Psoas muscle (tissue), 8 donors: ENCODE data around the gene GLB1L2. TPM values are rescaled to one million over a fixed set of nuclear protein-coding genes. Genes with fewer than 3 reads are reported as not detected.

ENCODE experiments used
- ATAC-seq, 4 donors: fragments of 200-7000 bp; cut with Tn5 transposase; one replicate each; pipeline ENCODE4 v1.9.1; 2020; ENCODE audit warnings: moderate library complexity in 3 of 4, mild to moderate bottlenecking in 2 of 4
- DNase-seq, 2 donors: peaks; one replicate each; pipeline ENCODE4 v3.0.0-alpha.2; 2020
- H3K27ac ChIP-seq: fragments of 200-600 bp; one replicate; pipeline ENCODE4 v1.8.0; 2022
- H3K27me3 ChIP-seq, 3 donors: fragments of 200-600 bp in 1 of 3; one replicate each; pipeline versions ENCODE4 v1.6.1 to v1.8.0; 2013 to 2022; ENCODE audit warnings: low read length in 2 of 3, mild to moderate bottlenecking in 2 of 3, moderate library complexity in 1 of 3; ENCODE audit not compliant: insufficient read depth in 3 of 3
- H3K36me3 ChIP-seq, 2 donors: fragments of 200-600 bp in 1 of 2; one replicate each; pipeline versions ENCODE4 v1.6.1 to v1.8.0; 2013 to 2022; ENCODE audit warnings: low read depth in 1 of 2, mild to moderate bottlenecking in 1 of 2, moderate library complexity in 1 of 2; ENCODE audit not compliant: insufficient read depth in 1 of 2
- H3K4me1 ChIP-seq: fragments of 200-600 bp; one replicate; pipeline ENCODE4 v1.8.0; 2022
- H3K4me3 ChIP-seq: fragments of 200-600 bp; one replicate; pipeline ENCODE4 v1.8.0; 2022; ENCODE audit warnings: mild to moderate bottlenecking
- H3K9me3 ChIP-seq: fragments of 200-600 bp; one replicate; pipeline ENCODE4 v1.8.0; 2022
- WGBS, 3 donors: extraction: QIAGEN DNeasy Blood & Tissue Kit; methylation state at CpG; one replicate each; pipeline versions ENCODE4 v1.1.6 to v1.1.7; 2013; 5-methylcytosine and 5-hydroxymethylcytosine counted together
- intact Hi-C, 2 donors: fragments of 100-400 bp; cut with DNase I; formaldehyde crosslinking; loops; one replicate each; pipeline versions ENCODE4 v1.11.0 to v1.14.2; 2022
- polyA plus RNA-seq, 3 donors: library from polyadenylated mRNA; stranded (reverse); fragments of 200-250 nt; gene quantifications; one replicate each; pipeline ENCODE4 v1.2.3, GENCODE V29; 2013
- total RNA-seq, 4 donors: library from RNA; stranded (reverse); fragmentation: NEBNext Ultra II Directional in 2 of 4; extraction: Animal tissue kit (Norgen Biotek cat#: 25700) in 2 of 4; gene quantifications; one replicate each; pipeline versions ENCODE4 v1.2.1 to v1.2.4, GENCODE V29; 2021 to 2023
- TF ChIP-seq, protein P1 (sequence below): fragments of 200-600 bp; IDR thresholded peaks from one replicate; pipeline ENCODE4 v1.8.0; 2022; ENCODE audit warnings: antibody characterized with exemption
- donor health status: healthy with polysubstance abuse.
- donor health status: DM: no; HTN: no; CAD: no; lungs with moderate emphysema.
- donor health status: Bipolar disorder and iron deficiency.
- donor health status: healthy.
- donor health status: DM: yes; HTN: yes; CAD: no.
- donor health status: DM: no; HTN: no; CAD: no.
- donor health status: DM: no; HTN: no; CAD: no.
- donor health status: DM: yes; HTN: yes; CAD: no.

GLB1L2 gene
- total and polyA plus RNA-seq, 7 donors = 0.14 to 1.5 (median 0.91) TPM

GRCh38 chr11:134425413-134425812 is 93.6 kb downstream of the GLB1L2 start:
- WGBS, 3 donors = 47 to 53% (median 50%) methylated on average over 2 of the region's 2 CpGs
- Histone ChIP-seq H3K27ac (no peak overlapping the region), H3K27me3 (peaks cover 0 to 30% (median 1%) of the 10 kb centered on the region in 3 donors), H3K4me3 (no peak overlapping the region), H3K36me3 (no peaks in the 10 kb centered on the region), H3K4me1 (no peaks in the 10 kb centered on the region), H3K9me3 (no peaks in the 10 kb centered on the region)
- DNase-seq (no peak), ATAC-seq (no peak)
- TF ChIP-seq, protein P1, sequence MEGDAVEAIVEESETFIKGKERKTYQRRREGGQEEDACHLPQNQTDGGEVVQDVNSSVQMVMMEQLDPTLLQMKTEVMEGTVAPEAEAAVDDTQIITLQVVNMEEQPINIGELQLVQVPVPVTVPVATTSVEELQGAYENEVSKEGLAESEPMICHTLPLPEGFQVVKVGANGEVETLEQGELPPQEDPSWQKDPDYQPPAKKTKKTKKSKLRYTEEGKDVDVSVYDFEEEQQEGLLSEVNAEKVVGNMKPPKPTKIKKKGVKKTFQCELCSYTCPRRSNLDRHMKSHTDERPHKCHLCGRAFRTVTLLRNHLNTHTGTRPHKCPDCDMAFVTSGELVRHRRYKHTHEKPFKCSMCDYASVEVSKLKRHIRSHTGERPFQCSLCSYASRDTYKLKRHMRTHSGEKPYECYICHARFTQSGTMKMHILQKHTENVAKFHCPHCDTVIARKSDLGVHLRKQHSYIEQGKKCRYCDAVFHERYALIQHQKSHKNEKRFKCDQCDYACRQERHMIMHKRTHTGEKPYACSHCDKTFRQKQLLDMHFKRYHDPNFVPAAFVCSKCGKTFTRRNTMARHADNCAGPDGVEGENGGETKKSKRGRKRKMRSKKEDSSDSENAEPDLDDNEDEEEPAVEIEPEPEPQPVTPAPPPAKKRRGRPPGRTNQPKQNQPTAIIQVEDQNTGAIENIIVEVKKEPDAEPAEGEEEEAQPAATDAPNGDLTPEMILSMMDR = no peak
- intact Hi-C loops = no loop called here

Other genes starting within 250 kb of the GLB1L2 start
- gene NCAPD3, start 108.0 kb upstream of the GLB1L2 start, total RNA-seq = 1 to 10 TPM; 5.3 to 7.6 (median 5.7) TPM
- 1 to 10 TPM; 2.8 to 8.7 (median 3.0) TPM for gene NCAPD3, start 108.0 kb upstream of the GLB1L2 start, polyA plus RNA-seq
- 10 to 100 TPM; 12.2 to 21.8 (median 18.5) TPM for gene VPS26B, start 107.3 kb upstream of the GLB1L2 start, total RNA-seq
- gene VPS26B, start 107.3 kb upstream of the GLB1L2 start, polyA plus RNA-seq = 10 to 100 TPM; 14.0 to 34.8 (median 22.7) TPM
- gene THYN1, start 78.6 kb upstream of the GLB1L2 start, total RNA-seq = 10 to 100 TPM; 14.9 to 31.6 (median 16.8) TPM
- 10 to 100 TPM; 20.4 to 33.5 (median 26.9) TPM for gene THYN1, start 78.6 kb upstream of the GLB1L2 start, polyA plus RNA-seq
- 10 to 100 TPM; 22.9 to 33.9 (median 30.1) TPM for gene ACAD8, start 78.4 kb upstream of the GLB1L2 start, total RNA-seq
- 10 to 100 TPM; 20.4 to 34.6 (median 28.2) TPM for gene ACAD8, start 78.4 kb upstream of the GLB1L2 start, polyA plus RNA-seq
- not detected for gene GLB1L3, start 55.6 kb upstream of the GLB1L2 start, total RNA-seq
- not detected for gene GLB1L3, start 55.6 kb upstream of the GLB1L2 start, polyA plus RNA-seq
- under 1 TPM in 1 of 4 donors, not detected in 3; 0.13 TPM for gene B3GAT1, start 80.3 kb downstream of the GLB1L2 start, total RNA-seq
- gene B3GAT1, start 80.3 kb downstream of the GLB1L2 start, polyA plus RNA-seq = under 1 TPM; 0.01 to 0.09 (median 0.03) TPM